ENCODE data around the gene LAMP5.

Gene LAMP5

GRCh38 chr20:9491324-9491723 is 23.1 kb upstream of the LAMP5 start:
- no peaks in the 10 kb centered on the region for H3K36me3 Mint-ChIP-seq (ENCODE audit: low read depth)
- H3K9me3 Mint-ChIP-seq: peaks cover 11% of the 10 kb centered on the region
- H3K4me1 Mint-ChIP-seq (ENCODE audit: low read depth): no peaks in the 10 kb centered on the region

DNA sequence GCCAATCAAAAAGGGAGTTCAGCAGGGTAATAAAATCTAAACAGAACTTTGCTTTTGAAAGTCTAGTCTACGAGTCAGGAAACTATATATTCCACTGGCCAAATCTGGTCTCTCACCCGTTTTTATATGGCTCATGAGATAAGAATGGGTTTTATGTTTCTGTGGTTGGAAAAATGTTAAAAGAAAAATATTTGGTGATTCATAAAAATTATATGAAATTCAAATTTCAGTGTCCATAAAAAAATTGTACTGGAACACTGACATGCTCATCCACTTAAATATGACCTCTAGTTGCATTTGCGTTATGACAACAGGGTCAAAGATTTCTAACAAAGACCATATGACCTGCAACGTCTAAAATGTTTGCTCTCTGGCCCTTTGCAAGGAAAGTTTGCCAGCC is 22.3 kb upstream of the LAMP5 start:
- Mint-ChIP-seq H3K4me1 (ENCODE audit: low read depth) (no peaks in the 10 kb centered on the region), H3K27ac (no peak overlapping the region), H3K9me3 (peaks cover 11% of the 10 kb centered on the region)

More at GRCh38 chr20:9491324-9491723, 23.1 kb upstream of the LAMP5 start:
- Mint-ChIP-seq H3K27me3 (ENCODE audit: low read depth) (no peaks in the 10 kb centered on the region), H3K4me3 (no peak overlapping the region), H3K27ac (no peak overlapping the region)

DNA sequence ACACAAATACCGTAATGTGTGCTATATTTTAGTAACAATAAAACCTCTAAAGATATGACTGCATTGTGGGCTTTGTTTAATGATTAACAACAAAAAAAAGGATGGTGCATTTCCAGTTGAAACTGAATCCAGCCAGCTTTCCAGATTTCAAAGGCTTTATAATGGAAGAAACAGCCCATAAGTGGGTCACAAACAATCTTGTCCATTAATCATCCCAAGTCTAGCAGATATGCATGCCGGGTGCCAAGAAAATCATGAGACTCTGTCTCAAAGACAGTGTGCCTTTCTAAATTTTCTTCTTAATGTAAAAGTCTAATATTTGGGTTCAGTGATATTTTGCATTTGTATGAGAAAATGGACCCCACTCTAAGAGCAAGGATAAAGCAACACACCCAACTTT is 20.6 kb upstream of the LAMP5 start:
- Mint-ChIP-seq H3K27me3 (ENCODE audit: low read depth) (no peaks in the 10 kb centered on the region), H3K4me3 (no peak overlapping the region), H3K36me3 (ENCODE audit: low read depth) (no peaks in the 10 kb centered on the region), H3K27ac (no peak overlapping the region), H3K4me1 (ENCODE audit: low read depth) (no peaks in the 10 kb centered on the region), H3K9me3 (peaks cover 11% of the 10 kb centered on the region)

More for the DNA sequence above, 22.3 kb upstream of the LAMP5 start:
- no peaks in the 10 kb centered on the region for H3K36me3 Mint-ChIP-seq (ENCODE audit: low read depth)
- H3K4me3 Mint-ChIP-seq: no peak overlapping the region
- no peaks in the 10 kb centered on the region for H3K27me3 Mint-ChIP-seq (ENCODE audit: low read depth)

DNA sequence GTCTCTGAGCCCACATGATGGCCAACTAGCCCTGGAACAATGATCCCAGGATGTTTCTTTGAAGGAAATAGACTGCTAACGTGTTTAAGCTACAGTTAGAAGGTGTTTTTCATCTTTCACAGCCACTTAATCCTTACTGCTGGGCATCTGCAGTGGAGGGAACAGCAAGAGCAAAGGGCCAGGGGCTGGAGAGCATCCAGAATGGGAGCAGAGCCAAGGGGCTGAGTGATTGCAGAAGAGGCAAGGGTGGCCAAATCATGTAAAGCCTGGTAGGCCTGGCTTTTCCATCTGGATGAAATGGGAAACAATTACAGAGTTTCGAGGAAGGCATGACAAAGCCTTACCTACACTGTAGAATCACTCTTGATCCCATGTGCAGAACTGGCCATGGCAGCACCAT is 18.7 kb upstream of the LAMP5 start:
- no peaks in the 10 kb centered on the region for H3K4me1 Mint-ChIP-seq (ENCODE audit: low read depth)

GRCh38 chr20:9496155-9496554 is 18.2 kb upstream of the LAMP5 start:
- Mint-ChIP-seq H3K27ac (no peak overlapping the region), H3K27me3 (ENCODE audit: low read depth) (no peaks in the 10 kb centered on the region), H3K4me1 (ENCODE audit: low read depth) (no peaks in the 10 kb centered on the region), H3K36me3 (ENCODE audit: low read depth) (no peaks in the 10 kb centered on the region), H3K9me3 (peaks cover 11% of the 10 kb centered on the region), H3K4me3 (no peak overlapping the region)

More for the DNA sequence above, 18.7 kb upstream of the LAMP5 start:
- no peaks in the 10 kb centered on the region for H3K27me3 Mint-ChIP-seq (ENCODE audit: low read depth)
- peaks cover 11% of the 10 kb centered on the region for H3K9me3 Mint-ChIP-seq
- no peak overlapping the region for H3K27ac Mint-ChIP-seq
- no peaks in the 10 kb centered on the region for H3K36me3 Mint-ChIP-seq (ENCODE audit: low read depth)
- H3K4me3 Mint-ChIP-seq: no peak overlapping the region

GRCh38 chr20:9498322-9498721 is 16.1 kb upstream of the LAMP5 start:
- H3K27ac Mint-ChIP-seq: no peak overlapping the region
- no peaks in the 10 kb centered on the region for H3K36me3 Mint-ChIP-seq (ENCODE audit: low read depth)
- H3K4me3 Mint-ChIP-seq: no peak overlapping the region
- H3K4me1 Mint-ChIP-seq (ENCODE audit: low read depth): no peaks in the 10 kb centered on the region
- H3K27me3 Mint-ChIP-seq (ENCODE audit: low read depth): no peaks in the 10 kb centered on the region
- H3K9me3 Mint-ChIP-seq: peaks cover 11% of the 10 kb centered on the region

DNA sequence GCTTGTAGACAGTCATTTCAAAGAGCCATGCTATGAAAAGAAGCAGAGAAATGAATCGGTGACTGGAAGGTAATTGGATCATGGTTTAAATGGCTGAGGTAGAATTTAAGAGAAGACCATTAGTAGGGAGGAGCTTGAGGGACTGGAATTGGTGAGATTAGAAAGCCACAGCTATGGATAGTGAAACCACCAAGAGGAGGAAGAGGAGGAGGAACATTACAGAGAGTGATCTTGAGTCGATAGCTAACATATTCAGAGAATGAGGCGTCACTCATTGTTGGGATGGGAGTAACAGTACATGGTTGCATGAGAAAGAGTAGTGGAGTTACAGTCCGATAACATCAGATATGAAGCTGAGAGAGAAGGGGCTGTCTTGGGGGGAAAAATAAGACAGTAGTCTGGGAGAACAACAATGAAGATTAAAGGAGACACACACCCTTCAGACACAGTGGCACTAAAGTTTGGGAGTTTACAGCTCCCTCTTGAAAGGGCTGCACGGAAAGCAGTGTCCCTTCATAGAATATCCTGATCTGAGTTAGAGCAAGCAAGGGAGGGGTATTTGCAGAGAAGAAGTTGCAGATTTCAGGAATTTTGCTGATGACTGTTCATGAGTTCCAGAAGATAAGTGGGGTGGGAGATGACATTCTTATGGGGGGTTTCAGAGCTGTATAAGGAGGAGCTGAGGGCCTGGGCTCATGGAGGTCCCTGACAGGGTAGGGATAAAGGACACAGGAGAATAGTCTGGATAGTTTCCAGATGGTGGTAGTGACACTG is 15.1 kb upstream of the LAMP5 start:
- Mint-ChIP-seq H3K4me1 (ENCODE audit: low read depth) (no peaks in the 10 kb centered on the region), H3K27me3 (ENCODE audit: low read depth) (no peaks in the 10 kb centered on the region), H3K36me3 (ENCODE audit: low read depth) (no peaks in the 10 kb centered on the region), H3K27ac (no peak overlapping the region), H3K9me3 (peaks cover 10% of the 10 kb centered on the region), H3K4me3 (no peak overlapping the region)

- no peak overlapping the region for H3K4me3 Mint-ChIP-seq
- no peak overlapping the region for H3K27ac Mint-ChIP-seq
- H3K4me1 Mint-ChIP-seq (ENCODE audit: low read depth): no peaks in the 10 kb centered on the region
- H3K27me3 Mint-ChIP-seq (ENCODE audit: low read depth): no peaks in the 10 kb centered on the region
- no peaks in the 10 kb centered on the region for H3K36me3 Mint-ChIP-seq (ENCODE audit: low read depth)
- peaks cover 3% of the 10 kb centered on the region for H3K9me3 Mint-ChIP-seq
These were observed 14.3 kb upstream of the LAMP5 start for GRCh38 chr20:9500121-9500520.

- Mint-ChIP-seq H3K9me3 (no peaks in the 10 kb centered on the region), H3K27ac (no peak overlapping the region), H3K36me3 (ENCODE audit: low read depth) (no peaks in the 10 kb centered on the region), H3K27me3 (ENCODE audit: low read depth) (peaks cover 8% of the 10 kb centered on the region), H3K4me1 (ENCODE audit: low read depth) (no peaks in the 10 kb centered on the region), H3K4me3 (no peak overlapping the region)
These were observed 12.9 kb upstream of the LAMP5 start for GRCh38 chr20:9501473-9501872.

DNA sequence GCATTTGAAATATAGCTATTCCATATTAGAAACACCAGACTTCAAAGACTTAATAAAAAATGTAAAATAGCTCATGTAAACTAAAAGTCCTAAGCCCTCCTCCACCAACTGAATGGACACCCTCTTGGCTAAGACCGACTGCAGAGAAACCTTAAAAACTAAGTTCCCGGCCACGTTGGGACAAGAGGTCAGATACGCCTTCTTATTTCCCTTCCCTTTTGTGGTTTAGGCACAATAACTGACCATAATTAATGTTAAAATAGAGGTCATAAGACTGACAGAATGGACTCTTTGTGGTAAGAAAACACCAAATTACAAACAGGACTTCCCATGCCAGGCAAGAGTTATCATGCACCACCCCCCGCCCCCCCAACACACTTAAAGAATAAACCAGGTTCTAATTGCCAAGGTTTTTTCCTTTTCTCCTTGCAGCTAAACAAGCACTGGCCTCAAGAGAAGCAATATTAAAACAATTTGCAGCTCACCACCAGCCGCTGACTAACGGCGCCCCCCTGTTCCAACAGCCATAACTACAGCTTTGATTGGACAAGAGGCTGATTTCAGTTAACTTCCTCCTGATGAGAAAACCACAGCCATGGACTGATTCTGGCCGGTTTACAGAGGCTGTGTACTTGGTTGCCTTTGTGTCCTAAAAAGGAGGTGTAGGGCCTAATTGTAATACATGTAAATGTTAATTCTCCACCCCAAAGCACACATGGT is 10.7 kb upstream of the LAMP5 start:
- Mint-ChIP-seq H3K4me3 (no peak overlapping the region), H3K9me3 (no peaks in the 10 kb centered on the region), H3K27ac (no peak overlapping the region), H3K4me1 (ENCODE audit: low read depth) (no peaks in the 10 kb centered on the region), H3K27me3 (ENCODE audit: low read depth) (peaks cover 21% of the 10 kb centered on the region), H3K36me3 (ENCODE audit: low read depth) (no peaks in the 10 kb centered on the region)

- Mint-ChIP-seq H3K27ac (no peak overlapping the region), H3K4me1 (ENCODE audit: low read depth) (no peaks in the 10 kb centered on the region), H3K9me3 (no peaks in the 10 kb centered on the region), H3K4me3 (no peak overlapping the region), H3K36me3 (ENCODE audit: low read depth) (no peaks in the 10 kb centered on the region), H3K27me3 (ENCODE audit: low read depth) (peaks cover 38% of the 10 kb centered on the region)
These were observed 8.0 kb upstream of the LAMP5 start for GRCh38 chr20:9506280-9506821.

GRCh38 chr20:9506964-9507369 is 7.4 kb upstream of the LAMP5 start:
- no peak overlapping the region for H3K4me3 Mint-ChIP-seq
- H3K36me3 Mint-ChIP-seq (ENCODE audit: low read depth): no peaks in the 10 kb centered on the region
- peaks cover 43% of the 10 kb centered on the region for H3K27me3 Mint-ChIP-seq (ENCODE audit: low read depth)
- H3K4me1 Mint-ChIP-seq (ENCODE audit: low read depth): no peaks in the 10 kb centered on the region
- H3K9me3 Mint-ChIP-seq: no peaks in the 10 kb centered on the region
- no peak overlapping the region for H3K27ac Mint-ChIP-seq

DNA sequence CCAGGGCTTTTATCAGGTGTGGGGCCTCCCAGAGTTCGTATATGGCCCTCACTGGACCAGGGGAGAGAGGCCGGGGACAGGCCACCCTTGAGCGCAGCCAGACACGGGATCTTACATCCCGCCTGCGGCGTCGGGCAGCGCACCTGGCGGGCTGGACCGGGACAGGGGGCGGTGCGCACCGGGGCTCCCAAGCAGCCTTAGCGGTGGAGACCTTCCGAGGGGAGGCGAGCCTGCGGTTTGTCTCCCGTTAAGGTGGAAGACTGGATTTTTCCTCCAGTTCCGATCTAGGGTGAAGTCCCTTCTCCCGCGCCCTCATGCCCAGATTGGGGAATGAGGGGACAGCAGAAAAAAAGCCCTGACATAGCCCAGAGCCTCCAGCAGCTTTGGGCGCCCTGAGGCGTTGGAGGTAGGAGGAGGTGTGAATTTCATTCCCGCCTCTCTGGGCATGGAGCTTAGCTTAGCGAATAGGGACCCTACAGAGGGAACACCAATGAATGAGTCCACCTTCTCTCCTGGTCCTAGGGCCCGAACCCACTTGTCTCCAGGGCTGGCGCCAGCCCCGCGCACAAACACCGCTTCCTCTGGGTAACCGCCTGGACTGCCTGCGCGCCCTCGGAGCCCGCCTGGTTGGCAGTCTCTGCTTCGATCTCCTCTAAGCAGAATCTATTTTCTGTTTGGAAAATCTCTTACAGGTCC is 6.7 kb upstream of the LAMP5 start:
- H3K27ac Mint-ChIP-seq: no peak overlapping the region
- H3K36me3 Mint-ChIP-seq (ENCODE audit: low read depth): no peaks in the 10 kb centered on the region
- H3K4me1 Mint-ChIP-seq (ENCODE audit: low read depth): no peaks in the 10 kb centered on the region
- H3K4me3 Mint-ChIP-seq: no peak overlapping the region
- H3K9me3 Mint-ChIP-seq: no peaks in the 10 kb centered on the region
- H3K27me3 Mint-ChIP-seq (ENCODE audit: low read depth): peaks cover 46% of the 10 kb centered on the region

- Mint-ChIP-seq H3K9me3 (no peaks in the 10 kb centered on the region), H3K4me3 (no peak overlapping the region), H3K27me3 (ENCODE audit: low read depth) (peaks cover 50% of the 10 kb centered on the region), H3K4me1 (ENCODE audit: low read depth) (no peaks in the 10 kb centered on the region), H3K27ac (no peak overlapping the region), H3K36me3 (ENCODE audit: low read depth) (no peaks in the 10 kb centered on the region)
These were observed 6.1 kb upstream of the LAMP5 start for GRCh38 chr20:9508240-9508661.
